Measurements from ENCODE around the gene CITED4.

DNA sequence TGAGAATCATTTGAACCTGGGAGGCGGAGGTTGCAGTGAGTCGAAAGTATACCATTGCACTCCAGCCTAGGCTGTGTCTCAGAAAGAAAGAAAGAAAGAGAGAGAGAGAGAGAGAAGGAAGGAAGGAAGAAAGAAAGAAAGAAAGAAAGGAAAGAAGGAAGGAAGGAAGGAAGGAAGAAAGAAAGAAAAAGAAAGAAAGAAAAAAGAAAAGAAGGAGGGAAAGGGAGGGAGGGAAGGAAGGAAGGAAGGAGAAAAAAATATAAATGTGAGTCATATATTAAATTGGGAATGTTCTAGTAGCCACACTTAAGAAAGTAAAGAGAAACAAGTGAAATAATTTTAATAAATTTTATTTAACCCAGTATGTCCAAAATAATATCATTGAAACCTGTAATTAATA, 16.7 kb upstream of the CITED4 start:
- TF ChIP-seq SMC3 (IDR thresholded peaks at IDR 0.05; ENCODE audit: low read depth, low read length) (no peak), POLR2AphosphoS5 (IDR thresholded peaks at IDR 0.05; ENCODE audit: low read depth, low read length) (no peak), TEAD4 (IDR thresholded peaks at IDR 0.05; ENCODE audit: borderline replicate concordance, insufficient read depth) (no peak)
- TF ChIP-seq, protein P1, sequence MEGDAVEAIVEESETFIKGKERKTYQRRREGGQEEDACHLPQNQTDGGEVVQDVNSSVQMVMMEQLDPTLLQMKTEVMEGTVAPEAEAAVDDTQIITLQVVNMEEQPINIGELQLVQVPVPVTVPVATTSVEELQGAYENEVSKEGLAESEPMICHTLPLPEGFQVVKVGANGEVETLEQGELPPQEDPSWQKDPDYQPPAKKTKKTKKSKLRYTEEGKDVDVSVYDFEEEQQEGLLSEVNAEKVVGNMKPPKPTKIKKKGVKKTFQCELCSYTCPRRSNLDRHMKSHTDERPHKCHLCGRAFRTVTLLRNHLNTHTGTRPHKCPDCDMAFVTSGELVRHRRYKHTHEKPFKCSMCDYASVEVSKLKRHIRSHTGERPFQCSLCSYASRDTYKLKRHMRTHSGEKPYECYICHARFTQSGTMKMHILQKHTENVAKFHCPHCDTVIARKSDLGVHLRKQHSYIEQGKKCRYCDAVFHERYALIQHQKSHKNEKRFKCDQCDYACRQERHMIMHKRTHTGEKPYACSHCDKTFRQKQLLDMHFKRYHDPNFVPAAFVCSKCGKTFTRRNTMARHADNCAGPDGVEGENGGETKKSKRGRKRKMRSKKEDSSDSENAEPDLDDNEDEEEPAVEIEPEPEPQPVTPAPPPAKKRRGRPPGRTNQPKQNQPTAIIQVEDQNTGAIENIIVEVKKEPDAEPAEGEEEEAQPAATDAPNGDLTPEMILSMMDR (IDR thresholded peaks at IDR 0.05) = no peak
